Heart right ventricle (tissue), 16 donors: ENCODE data around the gene CIAPIN1. TPM values are rescaled to one million over a fixed set of nuclear protein-coding genes. Genes with fewer than 3 reads are reported as not detected.
A peak's percentile ranks its signal among the peaks of the same experiment; 100 is the strongest.

ENCODE experiments used
- ATAC-seq, 8 donors: fragments of 200-7000 bp; cut with Tn5 transposase; one replicate each; pipeline ENCODE4 v1.9.1; 2020; ENCODE audit warnings: mild to moderate bottlenecking in 8 of 8, moderate library complexity in 8 of 8, moderate number of reproducible peaks in 1 of 8
- DNase-seq, 2 donors: peaks; one replicate each; pipeline ENCODE4 v3.0.0-alpha.2; 2020
- H3K27ac ChIP-seq, 10 donors: fragments of 200-600 bp; sonication (generic) in 2 of 10; one replicate each; pipeline versions ENCODE4 v1.5.0 to v1.8.0; 2020 to 2022; ENCODE audit warnings: mild to moderate bottlenecking in 3 of 10
- H3K27me3 ChIP-seq, 7 donors: fragments of 200-600 bp; one replicate each; pipeline ENCODE4 v1.8.0; 2021 to 2022; ENCODE audit warnings: mild to moderate bottlenecking in 2 of 7
- H3K36me3 ChIP-seq, 9 donors: fragments of 200-600 bp; sonication (generic) in 1 of 9; one replicate each; pipeline versions ENCODE4 v1.5.0 to v1.8.0; 2020 to 2022; ENCODE audit warnings: mild to moderate bottlenecking in 2 of 9
- H3K4me1 ChIP-seq, 9 donors: fragments of 200-600 bp; sonication (generic) in 1 of 9; one replicate each; pipeline versions ENCODE4 v1.5.0 to v1.8.0; 2020 to 2022; ENCODE audit warnings: mild to moderate bottlenecking in 4 of 9
- H3K4me3 ChIP-seq, 10 donors: fragments of 200-600 bp; sonication (generic) in 2 of 10; one replicate each; pipeline versions ENCODE4 v1.5.0 to v1.8.0; 2020 to 2022; ENCODE audit warnings: mild to moderate bottlenecking in 7 of 10, moderate library complexity in 2 of 10
- H3K9me3 ChIP-seq, 11 donors: fragments of 200-600 bp in 10 of 11; sonication (generic) in 2 of 11; one replicate each; pipeline versions ENCODE4 v1.5.0 to v1.8.0; 2013 to 2022; ENCODE audit warnings: mild to moderate bottlenecking in 2 of 11, control low read depth in 1 of 11, moderate library complexity in 1 of 11
- WGBS, 2 donors: extraction: QIAGEN DNeasy Blood & Tissue Kit; methylation state at CpG; one replicate each; pipeline ENCODE4 v1.1.7; 2013; ENCODE audit warnings: inconsistent platforms in 1 of 2; 5-methylcytosine and 5-hydroxymethylcytosine counted together
- intact Hi-C, 10 donors: fragments of 100-400 bp; cut with DNase I; formaldehyde crosslinking; loops; one replicate each; pipeline versions ENCODE4 v1.11.1 to v1.14.2; 2022
- polyA plus RNA-seq, 2 donors: library from polyadenylated mRNA; stranded (reverse); fragments of 200-250 nt; gene quantifications; one replicate each; pipeline ENCODE4 v1.2.3, GENCODE V29; 2013
- total RNA-seq, 10 donors: library from RNA; stranded (reverse); fragmentation: NEBNext Ultra II Directional in 3 of 10; extraction: Animal tissue kit (Norgen Biotek cat#: 25700) in 3 of 10; gene quantifications; one replicate each; pipeline versions ENCODE4 v1.2.1 to v1.2.4, GENCODE V29; 2021 to 2023
- TF ChIP-seq, protein P1 (sequence below), 9 donors: fragments of 200-600 bp; sonication (generic) in 2 of 9; IDR thresholded peaks; one replicate each; pipeline versions ENCODE4 v1.5.0 to v1.8.0; 2021 to 2022; ENCODE audit warnings: antibody characterized with exemption in 9 of 9, mild to moderate bottlenecking in 5 of 9, moderate library complexity in 1 of 9
- donor health status: Arrhythmogenic right ventricular cardiomyopathy.
- donor health status: ischemic (EF 13 %, LVEDD 7.1; RV severe dilation, severe dysfunction).
- donor health status: healthy with polysubstance abuse.
- donor health status: DM: no; HTN: yes; CAD: no.
- donor health status: DM: no; HTN: no; CAD: no.
- donor health status: ischemic (EF 25% LVEDD 6.9; RV normal size, moderate dysfunction).
- donor health status: ischemic (EF 25% LVEDD 5.7; RV mildly dilated, moderate dysfunction).
- donor health status: healthy.
- donor health status: DM: yes; HTN: yes; CAD: no.
- donor health status: Ischemic cardiomyopathy.
- donor health status: ischemic (EF 35%, LVEDD 5.7; RV mildly dilated, moderate dysfunction).
- donor health status: nonischemic (EF 11% LVEDD 7.7; RV severe dilation, severe dysfunction).
- donor health status: DM: yes; HTN: yes; CAD: no.
- donor health status: PGD.
- donor health status: ischemic (EF 29% LVEDD 5.4; RV normal size, mild dysfunction).
- donor health status: nonischemic (EF 23%, LVEDD 6.1; RV moderate dilation, normal function).

The CIAPIN1 gene
- total and polyA plus RNA-seq, 12 donors = 20.1 to 75.1 (median 61.0) TPM

DNA sequence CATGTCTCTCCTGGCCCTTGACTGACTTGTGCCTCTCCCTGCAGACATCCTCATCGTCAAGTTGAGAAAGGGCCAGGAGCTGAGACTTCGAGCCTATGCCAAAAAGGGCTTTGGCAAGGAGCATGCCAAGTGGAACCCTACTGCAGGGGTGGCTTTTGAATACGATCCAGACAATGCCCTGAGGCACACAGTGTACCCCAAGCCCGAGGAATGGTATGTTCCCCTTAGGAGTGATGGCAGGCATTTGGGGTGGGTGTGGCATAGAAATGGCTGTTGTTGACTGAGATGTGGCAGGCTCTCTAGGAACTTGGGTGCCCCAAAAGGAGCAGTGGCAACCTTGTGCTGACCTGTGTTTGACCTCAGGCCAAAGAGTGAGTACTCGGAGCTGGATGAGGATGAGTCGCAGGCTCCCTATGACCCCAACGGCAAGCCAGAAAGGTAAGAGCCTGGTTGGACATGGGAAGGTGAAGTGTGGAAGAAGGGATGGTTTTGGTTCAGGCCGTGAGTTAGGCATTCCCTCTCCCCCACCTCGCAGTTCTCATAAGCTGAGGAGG, 22.8 kb upstream of the CIAPIN1 start:
- DNase-seq (no peak), ATAC-seq (peak in 2 of 8 donors; percentile 21 to 40)
- WGBS, 2 donors = 68 to 71% methylated on average over 9 of the region's 9 CpGs
- Histone ChIP-seq H3K36me3 (peaks cover 0 to 100% (median 67%) of the 10 kb centered on the region in 9 donors), H3K27me3 (no peaks in the 10 kb centered on the region), H3K4me1 (peaks cover 10 to 32% (median 18%) of the 10 kb centered on the region in 9 donors), H3K4me3 (no peak overlapping the region), H3K9me3 (no peaks in the 10 kb centered on the region), H3K27ac (peak overlapping the region in 3 of 10 donors; percentile 27 to 53 (median 33))
- TF ChIP-seq, protein P1, sequence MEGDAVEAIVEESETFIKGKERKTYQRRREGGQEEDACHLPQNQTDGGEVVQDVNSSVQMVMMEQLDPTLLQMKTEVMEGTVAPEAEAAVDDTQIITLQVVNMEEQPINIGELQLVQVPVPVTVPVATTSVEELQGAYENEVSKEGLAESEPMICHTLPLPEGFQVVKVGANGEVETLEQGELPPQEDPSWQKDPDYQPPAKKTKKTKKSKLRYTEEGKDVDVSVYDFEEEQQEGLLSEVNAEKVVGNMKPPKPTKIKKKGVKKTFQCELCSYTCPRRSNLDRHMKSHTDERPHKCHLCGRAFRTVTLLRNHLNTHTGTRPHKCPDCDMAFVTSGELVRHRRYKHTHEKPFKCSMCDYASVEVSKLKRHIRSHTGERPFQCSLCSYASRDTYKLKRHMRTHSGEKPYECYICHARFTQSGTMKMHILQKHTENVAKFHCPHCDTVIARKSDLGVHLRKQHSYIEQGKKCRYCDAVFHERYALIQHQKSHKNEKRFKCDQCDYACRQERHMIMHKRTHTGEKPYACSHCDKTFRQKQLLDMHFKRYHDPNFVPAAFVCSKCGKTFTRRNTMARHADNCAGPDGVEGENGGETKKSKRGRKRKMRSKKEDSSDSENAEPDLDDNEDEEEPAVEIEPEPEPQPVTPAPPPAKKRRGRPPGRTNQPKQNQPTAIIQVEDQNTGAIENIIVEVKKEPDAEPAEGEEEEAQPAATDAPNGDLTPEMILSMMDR (IDR thresholded peaks at IDR 0.05) = no peak
- intact Hi-C loops = loop anchor here in 2 of 10 donors (5.0 to 10.0 kb wide), 2 partner anchors 45 to 47 kb away; no protein-coding TSS in a partner anchor

DNA sequence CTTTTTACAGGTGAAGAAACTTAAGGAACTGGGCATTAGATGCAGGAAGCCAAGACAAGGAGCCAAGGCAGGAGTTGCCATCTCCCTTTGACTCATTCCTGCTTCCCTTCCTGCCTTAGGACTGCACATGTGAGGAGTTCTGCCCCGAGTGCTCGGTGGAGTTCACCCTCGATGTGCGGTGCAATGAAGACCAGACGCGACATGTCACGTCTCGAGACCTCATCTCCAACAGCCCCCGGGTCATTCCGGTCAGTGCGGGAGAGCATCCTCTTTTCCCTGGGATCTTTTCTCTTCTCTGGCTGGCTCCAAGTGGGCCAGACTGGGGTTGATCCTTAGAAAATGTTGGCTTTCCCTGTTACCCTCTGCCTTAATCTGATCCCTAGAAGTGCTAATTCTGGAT, 21.9 kb upstream of the CIAPIN1 start:
- DNase-seq = no peak
- Histone ChIP-seq H3K4me3 (no peak overlapping the region), H3K27ac (no peak overlapping the region), H3K9me3 (no peaks in the 10 kb centered on the region), H3K36me3 (peaks cover 0 to 100% (median 71%) of the 10 kb centered on the region in 9 donors), H3K27me3 (no peaks in the 10 kb centered on the region), H3K4me1 (peaks cover 10 to 42% (median 26%) of the 10 kb centered on the region in 9 donors)
- WGBS, 2 donors = 87 to 89% methylated on average over 11 of the region's 11 CpGs
- intact Hi-C loops = loop anchor here in 2 of 10 donors (5.0 to 10.0 kb wide), 2 partner anchors 46 to 48 kb away; no protein-coding TSS in a partner anchor
- TF ChIP-seq, protein P1 (IDR thresholded peaks at IDR 0.05) = no peak
- ATAC-seq = no peak

DNA sequence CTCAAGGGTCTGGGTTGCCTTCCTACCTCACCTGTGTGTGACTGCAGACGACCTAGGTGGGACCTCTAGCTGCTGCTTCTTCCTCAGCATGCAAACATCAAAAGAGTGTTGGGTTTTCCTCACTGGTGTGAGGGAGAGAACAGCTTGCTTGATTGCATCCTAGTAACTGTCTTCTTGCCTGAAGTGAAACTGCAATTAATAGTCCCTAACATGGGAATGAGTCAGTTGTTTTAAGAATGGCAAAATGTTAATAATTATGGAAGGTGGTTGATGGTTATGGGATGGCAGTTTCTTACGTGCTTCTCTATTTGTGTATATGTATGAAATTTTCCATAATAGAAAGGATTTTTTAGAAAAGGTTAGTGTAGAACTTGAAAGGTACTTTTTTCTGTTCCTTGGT, 21.2 kb upstream of the CIAPIN1 start:
- Histone ChIP-seq H3K9me3 (no peaks in the 10 kb centered on the region), H3K4me3 (no peak overlapping the region), H3K27ac (no peak overlapping the region), H3K27me3 (no peaks in the 10 kb centered on the region), H3K36me3 (peaks cover 0 to 99% (median 66%) of the 10 kb centered on the region in 9 donors), H3K4me1 (peaks cover 16 to 49% (median 33%) of the 10 kb centered on the region in 9 donors)
- WGBS, 2 donors = 85 to 94% methylated on average over 2 of the region's 2 CpGs
- DNase-seq = no peak
- TF ChIP-seq, protein P1 (IDR thresholded peaks at IDR 0.05) = no peak
- no peak for ATAC-seq
- intact Hi-C loops = loop anchor here in 2 of 10 donors (5.0 to 10.0 kb wide), 2 partner anchors 46 to 49 kb away; no protein-coding TSS in a partner anchor

DNA sequence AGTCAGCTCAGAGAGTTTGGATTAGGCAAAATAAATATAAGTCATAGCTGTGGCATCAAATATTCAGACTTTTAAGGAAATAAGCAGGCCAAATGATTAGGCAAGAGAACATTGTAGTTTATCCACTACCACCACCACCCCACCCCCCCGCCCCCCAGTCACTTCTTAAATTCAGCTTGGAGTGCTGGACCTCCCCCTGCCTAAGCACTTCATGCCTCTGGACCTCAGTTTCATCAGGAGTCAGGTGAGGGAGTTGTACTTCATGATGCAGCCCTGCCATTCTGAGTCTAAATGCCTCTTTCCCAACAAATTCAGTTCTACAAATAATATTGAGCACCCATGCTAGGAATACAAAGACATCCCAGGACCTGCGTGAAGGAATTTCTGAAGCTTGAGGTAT, 17.3 kb upstream of the CIAPIN1 start:
- no peak overlapping the region for H3K27ac ChIP-seq
- intact Hi-C loops = loop anchor here in 4 of 10 donors (2.0 to 10.0 kb wide), 3 partner anchors 50 to 54 kb away; no protein-coding TSS in a partner anchor
- TF ChIP-seq, protein P1 (IDR thresholded peaks at IDR 0.05) = no peak
- no peaks in the 10 kb centered on the region for H3K27me3 ChIP-seq
- WGBS, 2 donors = 93 to 97% methylated on average over 2 of the region's 2 CpGs
- ATAC-seq = no peak
- peaks cover 0 to 85% (median 62%) of the 10 kb centered on the region in 9 donors for H3K36me3 ChIP-seq
- DNase-seq = no peak
- H3K4me3 ChIP-seq = no peak overlapping the region
- peaks cover 7 to 29% (median 21%) of the 10 kb centered on the region in 9 donors for H3K4me1 ChIP-seq
- H3K9me3 ChIP-seq = no peaks in the 10 kb centered on the region
